ENCODE results near the gene MACF1.

DNA sequence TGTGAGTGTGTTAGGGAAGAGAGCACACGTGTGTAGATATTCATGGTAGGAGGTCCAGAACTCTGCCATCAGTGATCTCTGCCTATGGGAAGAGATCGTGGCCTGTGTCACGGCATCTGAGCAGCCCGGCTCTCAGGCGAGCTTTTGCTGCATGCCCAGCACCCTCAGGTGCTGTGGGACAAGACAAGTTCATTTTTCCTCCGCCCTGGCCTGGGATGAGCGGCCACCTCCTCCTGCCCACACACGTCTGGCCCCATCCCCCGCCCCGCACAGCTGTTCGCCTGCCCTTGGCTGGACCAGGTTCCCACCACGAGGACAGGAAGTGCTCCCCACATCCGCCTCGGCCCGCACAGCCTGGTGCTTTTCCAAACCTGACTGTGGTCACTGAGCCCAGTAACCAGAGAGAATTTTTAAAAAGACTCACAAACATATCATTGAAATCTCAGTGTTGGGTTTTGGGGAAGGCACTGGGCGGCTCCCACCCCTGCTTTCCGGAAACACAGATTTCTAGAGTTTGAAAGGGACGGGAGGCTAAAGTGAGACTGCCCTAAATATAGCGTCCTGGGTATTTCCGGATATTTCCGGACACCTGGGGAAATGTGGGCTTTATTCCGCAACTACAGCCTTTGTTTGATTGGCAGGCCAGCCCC lies 305.0 kb downstream of the MACF1 start:
- no peak for TF ChIP-seq POLR2AphosphoS5 (IDR thresholded peaks at IDR 0.05)
- TF ChIP-seq, protein P1, sequence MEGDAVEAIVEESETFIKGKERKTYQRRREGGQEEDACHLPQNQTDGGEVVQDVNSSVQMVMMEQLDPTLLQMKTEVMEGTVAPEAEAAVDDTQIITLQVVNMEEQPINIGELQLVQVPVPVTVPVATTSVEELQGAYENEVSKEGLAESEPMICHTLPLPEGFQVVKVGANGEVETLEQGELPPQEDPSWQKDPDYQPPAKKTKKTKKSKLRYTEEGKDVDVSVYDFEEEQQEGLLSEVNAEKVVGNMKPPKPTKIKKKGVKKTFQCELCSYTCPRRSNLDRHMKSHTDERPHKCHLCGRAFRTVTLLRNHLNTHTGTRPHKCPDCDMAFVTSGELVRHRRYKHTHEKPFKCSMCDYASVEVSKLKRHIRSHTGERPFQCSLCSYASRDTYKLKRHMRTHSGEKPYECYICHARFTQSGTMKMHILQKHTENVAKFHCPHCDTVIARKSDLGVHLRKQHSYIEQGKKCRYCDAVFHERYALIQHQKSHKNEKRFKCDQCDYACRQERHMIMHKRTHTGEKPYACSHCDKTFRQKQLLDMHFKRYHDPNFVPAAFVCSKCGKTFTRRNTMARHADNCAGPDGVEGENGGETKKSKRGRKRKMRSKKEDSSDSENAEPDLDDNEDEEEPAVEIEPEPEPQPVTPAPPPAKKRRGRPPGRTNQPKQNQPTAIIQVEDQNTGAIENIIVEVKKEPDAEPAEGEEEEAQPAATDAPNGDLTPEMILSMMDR (IDR thresholded peaks at IDR 0.05) = no peak
- TF ChIP-seq POLR2A (IDR thresholded peaks at IDR 0.05) = no peak
